Tibial nerve (tissue), 4 donors: ENCODE measurements around the gene MAN1B1. TPM values are rescaled to one million over a fixed set of nuclear protein-coding genes. Genes with fewer than 3 reads are reported as not detected.

ENCODE experiments used
- DNase-seq, 2 donors: peaks; one replicate each; pipeline ENCODE4 v3.0.0-alpha.2; 2019; ENCODE audit warnings: low spot score in 2 of 2
- H3K27ac ChIP-seq, 4 donors: fragments of 200-600 bp; sonication (generic) in 3 of 4; one replicate each; pipeline ENCODE4 v1.5.1; 2017 to 2019; ENCODE audit warnings: mild to moderate bottlenecking in 1 of 4
- H3K27me3 ChIP-seq, 2 donors: fragments of 200-600 bp; sonication (generic) in 1 of 2; one replicate each; pipeline versions ENCODE4 v1.5.1 to v1.6.0; 2017 to 2019
- H3K36me3 ChIP-seq, 3 donors: fragments of 200-600 bp; sonication (generic); one replicate each; pipeline ENCODE4 v1.5.1; 2018 to 2019
- H3K4me1 ChIP-seq, 4 donors: fragments of 200-600 bp; sonication (generic) in 3 of 4; one replicate each; pipeline ENCODE4 v1.5.1; 2017 to 2019
- H3K4me3 ChIP-seq, 4 donors: fragments of 200-600 bp; sonication (generic) in 3 of 4; one replicate each; pipeline ENCODE4 v1.5.1; 2017 to 2019; ENCODE audit warnings: mild to moderate bottlenecking in 1 of 4, moderate library complexity in 1 of 4
- H3K9me3 ChIP-seq, 4 donors: fragments of 200-600 bp; sonication (generic) in 3 of 4; one replicate each; pipeline ENCODE4 v1.5.1; 2017 to 2019
- CTCF ChIP-seq, 5 experiments: fragments of 200-600 bp in 3 of 5; fragments of 450-650 bp in 2 of 5; sonication (generic) in 3 of 5; IDR thresholded peaks; one replicate each; pipeline ENCODE4 v1.5.1; 2016 to 2019; ENCODE audit warnings: antibody characterized with exemption in 5 of 5, mild to moderate bottlenecking in 3 of 5, moderate library complexity in 2 of 5
- EP300 ChIP-seq, 2 donors: sonication (generic); formaldehyde crosslinking; IDR thresholded peaks; one replicate each; pipeline ENCODE4 v1.6.1; 2017; ENCODE audit warnings: antibody characterized with exemption in 2 of 2, mild to moderate bottlenecking in 1 of 2
- POLR2A ChIP-seq, 2 donors: fragments of 450-650 bp; IDR thresholded peaks; one replicate each; pipeline ENCODE4 v1.6.1; 2017; ENCODE audit warnings: antibody characterized with exemption in 2 of 2, mild to moderate bottlenecking in 2 of 2, moderate library complexity in 2 of 2
- WGBS, 2 donors: methylation state at CpG; one replicate each; pipeline ENCODE4 v1.1.5; 2018; 5-methylcytosine and 5-hydroxymethylcytosine counted together
- total RNA-seq, 4 donors: library from RNA; depleted of rRNA; stranded (reverse); fragments of >200 nt; gene quantifications; one replicate each; pipeline ENCODE4 v1.1.0, GENCODE V29; 2016

The MAN1B1 gene
- 10 to 100 TPM; 47.3 to 58.1 (median 52.1) TPM for total RNA-seq

GRCh38 chr9:137086531-137087408 is at the start of gene MAN1B1:
Gene MAN1B1, plus strand, starts transcription at chr9:137086985. Its CDS starts 15 bp downstream, at chr9:137087000.
- TF ChIP-seq EP300 (IDR thresholded peaks at IDR 0.05) (peak; percentile 94 to 98), POLR2A (IDR thresholded peaks at IDR 0.05) (peak in 1 of 2 donors; percentile 77), CTCF (IDR thresholded peaks at IDR 0.05) (peak in 2 of 5 experiments; percentile 16 to 49)
- 0% methylated on average over 24 to 47 of the region's 101 CpGs for WGBS, 2 donors
- H3K9me3 ChIP-seq = no peaks in the 10 kb centered on the region
- H3K4me3 ChIP-seq = peak within 1 kb of the TSS; percentile 81 to 96 (median 88)
- H3K27me3 ChIP-seq = no peaks in the 10 kb centered on the region
- DNase-seq = peak; percentile 94
- peaks cover 0 to 54% (median 3%) of the 10 kb centered on the region in 3 donors for H3K36me3 ChIP-seq
- H3K27ac ChIP-seq = peak within 1 kb of the TSS; percentile 81 to 97 (median 94)
- H3K4me1 ChIP-seq = peaks cover 0 to 42% (median 18%) of the 10 kb centered on the region in 4 donors

- Histone ChIP-seq H3K4me1 (peaks cover 0 to 16% (median 10%) of the 10 kb centered on the region in 4 donors), H3K4me3 (no peak overlapping the region), H3K36me3 (peaks cover 0 to 48% (median 0%) of the 10 kb centered on the region in 3 donors), H3K27ac (no peak overlapping the region), H3K27me3 (no peaks in the 10 kb centered on the region), H3K9me3 (no peaks in the 10 kb centered on the region)
- TF ChIP-seq EP300 (IDR thresholded peaks at IDR 0.05) (no peak), CTCF (IDR thresholded peaks at IDR 0.05) (no peak), POLR2A (IDR thresholded peaks at IDR 0.05) (no peak)
- WGBS, 2 donors = 61 to 70% methylated on average over 11 to 13 of the region's 13 CpGs
- no peak for DNase-seq
These were observed 49.8 kb upstream of the MAN1B1 start for GRCh38 chr9:137037035-137037434.

GRCh38 chr9:137037483-137037882 is 49.3 kb upstream of the MAN1B1 start:
- H3K9me3 ChIP-seq = no peaks in the 10 kb centered on the region
- H3K4me3 ChIP-seq = no peak overlapping the region
- peaks cover 0 to 52% (median 0%) of the 10 kb centered on the region in 3 donors for H3K36me3 ChIP-seq
- DNase-seq = no peak
- H3K4me1 ChIP-seq = peaks cover 0 to 16% (median 10%) of the 10 kb centered on the region in 4 donors
- H3K27ac ChIP-seq = no peak overlapping the region
- no peaks in the 10 kb centered on the region for H3K27me3 ChIP-seq
- 77 to 80% methylated on average over 10 of the region's 10 CpGs for WGBS, 2 donors
- TF ChIP-seq POLR2A (IDR thresholded peaks at IDR 0.05) = no peak
- TF ChIP-seq EP300 (IDR thresholded peaks at IDR 0.05) = no peak
- TF ChIP-seq CTCF (IDR thresholded peaks at IDR 0.05) = no peak

GRCh38 chr9:137038916-137039315 is 47.9 kb upstream of the MAN1B1 start:
- WGBS, 2 donors = 81 to 83% methylated on average over 9 of the region's 9 CpGs
- no peak for TF ChIP-seq EP300 (IDR thresholded peaks at IDR 0.05)
- no peak for TF ChIP-seq POLR2A (IDR thresholded peaks at IDR 0.05)
- TF ChIP-seq CTCF (IDR thresholded peaks at IDR 0.05) = no peak

More at GRCh38 chr9:137038916-137039315, 47.9 kb upstream of the MAN1B1 start:
- Histone ChIP-seq H3K4me3 (no peak overlapping the region), H3K27ac (no peak overlapping the region), H3K9me3 (no peaks in the 10 kb centered on the region), H3K4me1 (peaks cover 0 to 30% (median 12%) of the 10 kb centered on the region in 4 donors), H3K27me3 (no peaks in the 10 kb centered on the region), H3K36me3 (peaks cover 0 to 52% (median 0%) of the 10 kb centered on the region in 3 donors)
- DNase-seq = no peak
